HL-60 (cell line): Measurements from ENCODE around the gene TRDN.

Source experiments
- POLR2AphosphoS5 ChIP-seq: IDR thresholded peaks from 2 replicates; pipeline ENCODE4 v1.6.1; 2012; ENCODE audit warnings: low read depth
- TF ChIP-seq, protein P1 (sequence below): IDR thresholded peaks from one replicate; pipeline ENCODE4 v1.5.1; 2011; ENCODE audit warnings: low read length, control low read depth, inconsistent platforms; ENCODE audit not compliant: insufficient read depth
- TF ChIP-seq, protein P2 (sequence below): IDR thresholded peaks from 2 replicates; pipeline ENCODE4 v1.6.1; 2012; ENCODE audit warnings: low read depth; ENCODE audit not compliant: insufficient replicate concordance

DNA sequence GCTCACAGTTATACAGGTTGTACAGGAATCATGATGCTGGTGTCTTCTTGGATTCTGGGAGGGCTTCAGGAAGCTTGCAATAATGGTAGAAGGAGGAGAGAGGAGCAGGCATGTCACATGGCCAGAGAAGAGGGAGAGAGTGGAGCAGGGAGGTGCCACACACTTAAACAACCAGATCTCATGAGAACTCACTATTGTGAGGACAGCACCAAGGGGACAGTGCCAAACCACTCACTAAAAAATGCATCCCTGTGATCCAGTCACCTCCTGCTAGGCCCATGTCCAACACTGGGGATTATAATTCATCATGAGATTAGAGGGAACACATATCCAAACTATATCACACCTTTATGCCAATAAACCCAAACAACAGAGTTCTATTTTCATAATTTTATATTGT lies 67.2 kb downstream of the TRDN start:
- TF ChIP-seq POLR2AphosphoS5 = no peak
- TF ChIP-seq, protein P1, sequence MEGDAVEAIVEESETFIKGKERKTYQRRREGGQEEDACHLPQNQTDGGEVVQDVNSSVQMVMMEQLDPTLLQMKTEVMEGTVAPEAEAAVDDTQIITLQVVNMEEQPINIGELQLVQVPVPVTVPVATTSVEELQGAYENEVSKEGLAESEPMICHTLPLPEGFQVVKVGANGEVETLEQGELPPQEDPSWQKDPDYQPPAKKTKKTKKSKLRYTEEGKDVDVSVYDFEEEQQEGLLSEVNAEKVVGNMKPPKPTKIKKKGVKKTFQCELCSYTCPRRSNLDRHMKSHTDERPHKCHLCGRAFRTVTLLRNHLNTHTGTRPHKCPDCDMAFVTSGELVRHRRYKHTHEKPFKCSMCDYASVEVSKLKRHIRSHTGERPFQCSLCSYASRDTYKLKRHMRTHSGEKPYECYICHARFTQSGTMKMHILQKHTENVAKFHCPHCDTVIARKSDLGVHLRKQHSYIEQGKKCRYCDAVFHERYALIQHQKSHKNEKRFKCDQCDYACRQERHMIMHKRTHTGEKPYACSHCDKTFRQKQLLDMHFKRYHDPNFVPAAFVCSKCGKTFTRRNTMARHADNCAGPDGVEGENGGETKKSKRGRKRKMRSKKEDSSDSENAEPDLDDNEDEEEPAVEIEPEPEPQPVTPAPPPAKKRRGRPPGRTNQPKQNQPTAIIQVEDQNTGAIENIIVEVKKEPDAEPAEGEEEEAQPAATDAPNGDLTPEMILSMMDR = no peak
- TF ChIP-seq, protein P2, sequence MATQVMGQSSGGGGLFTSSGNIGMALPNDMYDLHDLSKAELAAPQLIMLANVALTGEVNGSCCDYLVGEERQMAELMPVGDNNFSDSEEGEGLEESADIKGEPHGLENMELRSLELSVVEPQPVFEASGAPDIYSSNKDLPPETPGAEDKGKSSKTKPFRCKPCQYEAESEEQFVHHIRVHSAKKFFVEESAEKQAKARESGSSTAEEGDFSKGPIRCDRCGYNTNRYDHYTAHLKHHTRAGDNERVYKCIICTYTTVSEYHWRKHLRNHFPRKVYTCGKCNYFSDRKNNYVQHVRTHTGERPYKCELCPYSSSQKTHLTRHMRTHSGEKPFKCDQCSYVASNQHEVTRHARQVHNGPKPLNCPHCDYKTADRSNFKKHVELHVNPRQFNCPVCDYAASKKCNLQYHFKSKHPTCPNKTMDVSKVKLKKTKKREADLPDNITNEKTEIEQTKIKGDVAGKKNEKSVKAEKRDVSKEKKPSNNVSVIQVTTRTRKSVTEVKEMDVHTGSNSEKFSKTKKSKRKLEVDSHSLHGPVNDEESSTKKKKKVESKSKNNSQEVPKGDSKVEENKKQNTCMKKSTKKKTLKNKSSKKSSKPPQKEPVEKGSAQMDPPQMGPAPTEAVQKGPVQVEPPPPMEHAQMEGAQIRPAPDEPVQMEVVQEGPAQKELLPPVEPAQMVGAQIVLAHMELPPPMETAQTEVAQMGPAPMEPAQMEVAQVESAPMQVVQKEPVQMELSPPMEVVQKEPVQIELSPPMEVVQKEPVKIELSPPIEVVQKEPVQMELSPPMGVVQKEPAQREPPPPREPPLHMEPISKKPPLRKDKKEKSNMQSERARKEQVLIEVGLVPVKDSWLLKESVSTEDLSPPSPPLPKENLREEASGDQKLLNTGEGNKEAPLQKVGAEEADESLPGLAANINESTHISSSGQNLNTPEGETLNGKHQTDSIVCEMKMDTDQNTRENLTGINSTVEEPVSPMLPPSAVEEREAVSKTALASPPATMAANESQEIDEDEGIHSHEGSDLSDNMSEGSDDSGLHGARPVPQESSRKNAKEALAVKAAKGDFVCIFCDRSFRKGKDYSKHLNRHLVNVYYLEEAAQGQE = no peak
